RPMI8226 (cell line): ENCODE data around the gene SLC39A10.
"Not testable (repeated sequence)": the region's sequence is repeated elsewhere in the genome, so short reads cannot be mapped to it uniquely, and the experiment has no call there.

Source experiments
- DNase-seq: peaks from one replicate; pipeline ENCODE4 v3.0.0-alpha.2; 2015

SLC39A10 gene

DNA sequence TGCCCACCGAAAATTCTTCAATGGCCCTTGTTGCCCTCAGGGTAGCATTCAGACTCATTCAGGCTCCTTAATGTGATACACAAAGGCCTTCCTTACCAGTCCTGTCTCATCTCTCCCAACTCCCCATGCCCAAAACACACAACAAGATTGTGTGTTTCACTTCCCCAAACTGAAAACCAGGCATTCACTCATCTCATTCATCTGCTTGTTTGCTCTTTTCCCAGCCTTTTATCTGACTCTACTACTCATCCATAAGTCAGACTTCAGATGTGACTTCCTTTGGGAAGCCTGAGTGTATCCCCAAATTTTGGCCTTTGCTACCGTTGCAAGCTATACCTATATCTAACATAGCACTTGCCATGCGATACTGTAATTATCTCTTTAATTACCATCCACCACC, 9.7 kb upstream of the SLC39A10 start:
- DNase-seq: peak; percentile 60

DNA sequence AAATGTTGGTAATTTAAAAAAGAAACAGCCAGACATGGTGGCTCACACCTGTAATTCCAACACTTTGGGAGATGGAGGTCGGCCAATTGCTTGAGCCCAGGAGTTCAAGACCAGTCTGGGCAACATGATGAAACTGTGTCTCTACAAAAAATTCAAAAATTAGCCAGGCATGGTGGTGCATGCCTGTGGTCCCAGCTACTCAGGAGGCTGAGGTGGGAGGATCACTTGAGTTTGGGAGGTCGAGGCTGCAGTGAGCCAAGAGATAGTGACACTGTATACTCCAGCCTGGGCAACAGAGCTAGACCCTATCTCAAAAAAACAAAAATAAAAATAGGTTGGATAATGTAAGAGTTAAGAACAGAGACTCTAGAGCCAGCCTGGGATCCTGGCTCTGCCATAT, 8.7 kb upstream of the SLC39A10 start:
- not testable (repeated sequence) for DNase-seq

DNA sequence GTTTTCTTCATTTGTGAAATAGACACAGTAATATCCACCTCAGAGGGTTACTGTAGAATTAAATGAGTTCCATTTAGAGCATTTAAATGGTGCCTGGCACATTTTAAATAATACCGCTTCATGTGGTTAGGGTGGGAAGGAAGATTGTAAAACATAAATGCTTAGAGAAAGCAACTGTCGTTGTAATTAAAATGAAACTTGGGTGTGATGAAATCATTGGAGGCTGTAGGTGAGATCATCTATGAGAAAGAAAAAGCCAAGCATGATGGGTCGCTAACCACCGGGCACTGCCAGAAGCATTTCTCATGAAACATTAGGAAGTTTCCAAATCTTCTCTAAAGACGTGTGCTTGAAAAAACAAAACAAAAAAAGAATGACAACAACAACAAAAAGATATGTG, 8.2 kb upstream of the SLC39A10 start:
- DNase-seq: peak; percentile 20

DNA sequence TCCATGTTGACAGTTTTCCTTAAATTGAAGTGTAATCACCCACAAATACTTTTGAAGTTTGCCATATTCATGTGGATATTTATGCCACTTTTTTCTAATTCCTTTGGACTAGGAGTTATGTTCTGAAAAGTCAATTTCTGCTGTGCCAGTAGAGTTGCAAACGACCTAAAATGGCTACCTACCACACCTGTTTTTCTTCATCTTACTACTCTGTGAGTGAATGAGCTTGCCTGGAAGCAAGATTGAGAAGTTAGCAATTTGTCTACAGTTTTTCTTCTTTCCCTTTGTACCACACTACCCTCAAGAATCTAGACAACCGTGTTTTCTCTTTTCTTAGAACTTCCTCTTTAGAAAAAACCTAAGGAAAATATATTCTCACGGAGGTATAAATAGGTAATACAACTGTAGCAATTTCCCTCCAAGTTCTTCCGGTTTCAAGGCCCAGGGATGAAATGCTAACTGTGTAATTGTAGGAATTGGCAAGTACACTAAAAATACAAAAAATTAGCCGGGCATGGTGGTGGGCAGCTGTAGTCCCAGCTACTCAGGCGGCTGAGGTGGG, 7.3 kb upstream of the SLC39A10 start:
- DNase-seq: peak; percentile 63

DNA sequence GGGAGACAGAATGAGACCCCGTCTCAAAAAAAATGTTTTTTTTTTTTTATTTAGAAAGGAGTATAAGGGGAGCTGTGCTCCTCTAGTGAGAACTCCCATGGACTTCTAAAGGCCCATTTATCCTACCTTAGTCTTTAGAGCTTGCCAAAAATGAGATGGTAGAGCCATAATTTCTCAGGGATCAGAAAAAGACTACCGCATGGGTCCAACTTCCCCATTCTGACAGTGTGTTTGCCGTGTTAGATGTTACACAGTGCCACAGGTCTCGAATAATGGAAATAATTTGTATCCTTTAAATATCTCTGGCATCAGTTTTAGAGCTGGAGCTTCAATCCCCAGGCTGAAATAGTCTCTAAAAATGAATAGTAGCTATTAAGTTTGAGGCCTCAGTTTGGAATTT, 6.0 kb upstream of the SLC39A10 start:
- DNase-seq: peak; percentile 33

DNA sequence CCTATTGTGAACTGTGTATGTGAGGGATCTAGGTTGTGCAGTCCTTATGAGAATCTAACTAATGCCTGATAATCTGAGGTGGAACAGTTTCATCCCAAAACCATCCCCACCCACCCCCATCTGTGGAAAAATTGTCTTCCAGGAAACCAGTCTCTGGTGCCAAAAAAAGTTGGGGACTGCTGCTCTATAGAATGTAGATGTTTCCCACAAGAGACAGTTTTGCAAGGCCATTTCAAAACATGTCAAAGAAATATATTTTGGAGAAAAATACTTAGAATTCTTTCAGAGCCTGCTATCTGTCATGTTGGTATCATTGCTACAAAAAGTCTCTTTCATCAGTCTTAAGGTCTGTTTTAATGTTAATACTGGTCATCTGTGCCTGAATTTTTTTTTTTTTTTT, 4.1 kb upstream of the SLC39A10 start:
- no peak for DNase-seq

DNA sequence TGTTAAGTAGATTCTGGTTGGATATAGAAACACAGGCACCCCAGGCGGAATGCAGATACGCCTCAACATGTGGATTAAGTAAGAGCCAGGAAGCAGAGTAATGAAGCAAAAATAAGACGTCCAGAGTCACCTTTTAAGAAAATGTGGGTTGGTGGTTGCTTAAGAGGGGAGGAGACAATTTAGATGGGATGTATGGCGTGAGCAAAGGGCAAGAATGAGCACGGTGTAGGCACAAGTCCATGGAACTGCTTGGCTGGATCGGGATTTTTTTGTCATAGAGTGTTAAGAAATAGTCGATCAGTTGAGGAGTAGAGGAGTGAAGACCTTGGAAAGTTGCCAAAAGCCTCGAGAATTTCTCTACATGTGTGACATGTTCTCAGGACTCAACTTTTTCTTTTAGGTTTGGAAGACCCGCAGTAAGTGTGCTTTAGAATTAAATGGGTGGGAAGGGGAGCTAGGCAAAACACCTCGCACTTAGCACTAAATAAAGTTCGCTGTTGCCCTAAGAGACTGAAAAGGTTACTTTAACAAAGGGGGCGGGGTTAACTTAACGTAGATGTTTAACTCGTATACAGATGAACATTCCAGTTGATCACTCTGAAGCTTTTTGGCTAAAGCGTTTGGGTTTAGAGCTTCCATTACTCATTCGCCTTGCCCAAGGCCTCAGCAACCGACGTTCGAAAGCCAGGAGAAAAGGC, 716 bp upstream of the SLC39A10 start:
- peak; percentile 13 for DNase-seq

DNA sequence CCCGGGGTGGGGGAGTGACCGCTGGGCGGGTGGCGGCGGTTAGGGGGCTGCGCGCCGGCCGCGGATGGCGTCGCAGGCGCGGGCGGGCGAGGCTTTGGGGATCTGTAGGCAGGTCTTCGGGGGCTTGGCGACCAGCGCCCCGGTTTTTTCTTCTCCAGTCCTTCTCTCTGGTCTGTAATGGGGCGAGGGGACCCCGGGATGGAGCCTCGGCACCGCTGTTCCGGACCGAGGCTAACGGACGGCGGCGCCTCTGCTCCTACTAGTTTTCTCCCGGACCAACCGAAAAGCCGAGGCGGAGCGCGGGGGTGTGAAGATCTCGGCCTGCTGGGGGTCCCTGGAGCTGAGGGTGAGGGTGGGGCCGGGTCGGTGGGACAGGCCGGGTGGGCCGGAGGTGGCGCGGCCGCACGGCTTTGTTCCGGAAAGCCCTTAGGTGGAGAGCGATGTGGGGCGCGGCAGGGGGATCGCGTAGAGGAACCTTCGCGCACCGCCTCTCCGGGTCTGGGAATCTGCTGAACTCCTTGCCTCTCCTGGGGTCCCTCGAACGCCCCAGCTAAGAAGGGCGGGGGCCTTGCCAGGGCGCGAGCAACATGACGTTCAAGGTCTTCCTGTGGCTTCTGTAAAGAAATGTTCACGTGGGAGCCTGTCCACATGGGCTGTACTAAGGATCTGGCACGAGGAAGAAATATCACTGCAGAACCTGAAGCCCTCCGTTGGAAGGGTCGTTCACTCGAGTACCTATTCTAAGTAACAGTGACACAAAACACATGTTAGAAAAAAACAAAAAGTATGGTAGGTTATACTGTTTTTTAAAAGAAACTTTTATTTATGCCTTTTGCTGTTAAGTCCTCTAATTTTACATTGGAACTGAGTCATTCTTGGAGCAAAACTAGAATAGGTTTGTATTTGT, 861 bp downstream of the SLC39A10 start:
- DNase-seq: peak; percentile 72

DNA sequence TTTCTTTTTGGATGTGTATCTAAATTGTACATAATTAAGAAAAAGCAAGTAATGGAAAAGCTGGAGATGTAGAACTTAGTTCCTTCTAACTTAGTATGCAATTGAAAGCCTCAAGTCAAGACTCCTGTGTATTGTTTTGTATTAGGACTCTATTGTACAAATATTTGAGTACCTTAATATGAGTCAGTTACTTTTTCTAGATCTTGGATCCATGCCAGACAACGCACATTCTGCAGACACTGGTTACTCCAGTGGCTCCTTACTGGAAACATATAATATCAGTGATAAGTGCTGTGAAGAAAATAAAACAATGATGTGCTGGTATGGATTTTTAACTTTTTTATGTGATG, 1.5 kb downstream of the SLC39A10 start:
- peak; percentile 86 for DNase-seq

DNA sequence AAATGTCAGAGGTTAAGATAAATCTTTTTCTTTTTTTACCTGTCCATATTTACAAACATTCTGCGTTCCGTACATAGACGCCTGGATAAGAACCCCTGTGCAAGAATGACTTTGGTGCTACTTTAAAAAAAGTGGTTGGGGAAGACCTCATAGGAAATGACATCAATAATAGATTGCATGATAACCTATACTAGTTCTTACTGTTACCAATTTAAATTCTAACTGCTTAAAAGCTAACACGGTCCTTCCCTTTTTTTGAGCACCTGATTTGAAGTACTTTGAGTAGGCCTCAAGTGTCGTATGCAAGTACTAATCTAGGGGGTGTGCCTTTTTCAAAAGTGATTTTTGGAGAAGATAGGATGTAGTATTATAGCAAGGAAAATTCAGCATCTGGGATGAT, 2.1 kb downstream of the SLC39A10 start:
- no peak for DNase-seq

DNA sequence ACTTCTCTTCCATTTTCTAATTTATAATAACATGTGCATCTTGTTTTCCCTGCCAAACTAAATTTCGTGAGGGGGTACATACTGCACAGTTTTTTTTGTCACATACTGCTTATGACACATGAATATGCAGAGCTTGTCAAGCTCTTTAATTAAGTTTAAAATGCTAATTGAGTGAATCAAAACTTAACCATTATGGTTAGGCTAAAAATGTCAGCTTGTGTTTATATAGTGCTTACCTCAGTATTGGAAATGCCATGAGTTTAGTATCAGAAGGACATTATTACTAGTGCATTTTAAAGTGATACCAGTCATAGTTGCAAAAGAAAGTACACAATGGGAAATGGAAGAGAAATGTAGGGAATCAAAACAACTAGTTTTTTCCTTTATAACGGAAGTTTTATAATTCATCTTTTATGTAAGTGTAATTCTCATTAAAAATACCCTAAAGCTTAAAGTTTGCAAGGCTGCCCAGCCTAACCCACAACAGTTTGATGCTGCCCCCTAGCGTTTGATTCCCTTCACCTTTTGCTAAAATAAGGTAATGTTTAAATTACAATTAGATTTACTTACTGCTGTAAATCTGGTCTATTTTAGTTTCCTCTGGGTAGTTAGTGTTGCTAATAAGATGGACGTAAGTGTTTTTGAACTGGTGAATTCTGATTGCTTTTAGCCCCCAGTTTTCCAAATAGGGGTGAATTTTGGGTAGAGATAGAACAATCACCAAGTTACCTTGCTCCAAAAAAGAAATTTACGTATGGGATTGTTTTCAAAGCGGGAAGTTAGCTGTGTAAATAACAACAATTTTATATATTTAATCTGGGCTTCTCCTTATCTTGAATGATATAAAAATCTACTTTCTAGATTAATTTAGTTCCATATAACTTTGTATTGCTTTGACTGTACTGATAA, 3.2 kb downstream of the SLC39A10 start:
- peak; percentile 82 for DNase-seq

DNA sequence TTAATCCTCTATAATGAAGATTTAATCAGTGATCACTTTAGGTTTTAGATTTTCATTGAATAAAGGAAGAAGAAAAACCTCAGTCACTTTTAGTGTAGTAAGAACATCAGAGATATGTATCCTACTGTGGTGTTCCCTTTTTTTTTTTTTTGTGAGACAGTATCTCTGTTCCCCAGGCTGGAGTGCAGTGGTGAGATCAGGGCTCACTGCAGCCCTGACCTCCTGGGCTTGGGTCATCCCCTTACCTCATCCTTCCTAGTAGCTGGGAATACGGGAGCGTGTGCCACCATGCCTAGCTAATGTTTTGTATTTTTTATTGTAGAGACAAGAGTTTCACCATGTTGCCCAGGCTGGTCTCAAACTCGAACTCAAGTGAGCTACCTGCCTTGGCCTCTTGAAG, 5.1 kb downstream of the SLC39A10 start:
- no peak for DNase-seq

DNA sequence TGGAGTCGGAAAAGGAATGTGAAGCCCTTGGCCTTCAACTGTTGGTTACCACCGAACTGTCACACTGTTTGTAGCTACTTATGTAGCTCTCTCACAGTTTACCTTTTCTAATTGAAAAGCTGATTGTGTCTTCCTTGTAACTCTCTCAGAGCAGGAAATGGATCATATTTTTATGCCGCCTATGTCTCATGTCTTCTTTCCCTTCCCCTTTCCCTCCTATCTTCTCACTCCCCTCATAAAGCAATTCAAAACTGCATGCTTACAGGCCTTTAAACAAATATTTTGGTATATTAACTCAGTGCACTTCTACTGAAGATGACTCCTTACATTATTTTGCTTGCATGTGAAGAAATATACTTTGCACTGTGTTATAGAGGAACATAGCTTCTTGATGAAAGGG, 6.0 kb downstream of the SLC39A10 start:
- no peak for DNase-seq

DNA sequence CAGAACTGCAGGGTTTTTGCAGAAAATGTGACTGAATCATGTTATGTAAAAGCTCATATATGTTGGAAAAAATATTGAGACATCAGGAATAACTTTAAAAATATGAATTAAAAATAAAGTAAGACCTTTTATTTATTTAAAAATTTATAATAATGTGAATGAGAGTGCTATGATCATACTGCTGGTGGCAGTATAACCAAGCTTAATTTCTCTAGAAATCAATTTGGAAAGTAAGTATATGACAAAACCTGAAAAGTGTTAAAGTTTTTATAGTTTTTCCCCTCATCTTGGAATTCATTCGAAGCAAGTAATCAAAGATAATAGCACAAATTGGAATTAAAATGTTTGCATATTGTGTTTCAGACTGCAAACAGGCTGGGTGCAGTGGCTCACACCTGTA, 7.5 kb downstream of the SLC39A10 start:
- no peak for DNase-seq

DNA sequence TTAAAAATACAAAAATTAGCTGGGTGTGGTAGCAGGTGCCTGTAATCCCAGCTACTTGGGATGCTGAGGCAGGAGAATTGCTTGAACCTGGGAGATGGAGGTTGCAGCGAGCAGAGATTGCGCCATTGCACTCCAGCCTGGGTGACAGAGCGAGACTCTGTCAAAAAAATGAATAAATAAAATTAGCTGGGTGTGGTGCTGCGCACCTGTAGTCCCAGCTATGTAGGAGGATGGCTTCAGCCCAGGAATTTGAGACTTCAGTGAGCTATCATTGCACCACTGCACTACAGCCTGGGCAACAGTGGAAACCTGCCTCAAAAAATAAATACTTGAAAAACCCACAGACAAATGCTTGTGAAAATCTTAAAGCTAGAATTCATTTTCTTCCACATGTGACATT, 8.1 kb downstream of the SLC39A10 start:
- not testable (repeated sequence) for DNase-seq

DNA sequence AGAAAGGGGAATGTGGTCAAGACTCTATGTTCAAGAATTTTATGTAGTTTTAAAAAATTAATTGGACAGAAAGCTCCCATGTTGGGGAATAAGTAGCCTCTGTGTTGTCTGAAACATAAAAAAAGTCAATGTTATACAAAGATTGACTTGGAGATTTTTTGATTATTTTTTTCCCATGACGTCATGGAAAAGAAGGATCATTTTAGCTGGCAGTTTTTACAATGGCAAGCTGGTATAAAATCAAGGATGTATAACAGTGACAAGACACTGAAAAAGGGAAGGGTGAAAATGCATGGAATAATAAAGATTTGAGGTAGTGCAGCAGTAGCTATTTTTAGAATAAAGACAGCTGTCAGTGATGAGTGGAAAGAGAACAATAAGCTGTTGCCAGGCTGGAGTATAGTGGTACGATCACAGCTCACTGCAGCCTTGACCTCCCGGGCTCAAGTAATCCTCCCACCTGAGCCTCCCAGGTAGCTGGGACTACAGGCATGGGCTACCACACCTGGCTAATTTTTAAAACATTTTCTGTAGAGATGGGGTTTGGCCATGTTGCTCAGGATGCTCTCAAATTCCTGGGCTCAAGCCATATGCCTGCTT, 9.2 kb downstream of the SLC39A10 start:
- no peak for DNase-seq

DNA sequence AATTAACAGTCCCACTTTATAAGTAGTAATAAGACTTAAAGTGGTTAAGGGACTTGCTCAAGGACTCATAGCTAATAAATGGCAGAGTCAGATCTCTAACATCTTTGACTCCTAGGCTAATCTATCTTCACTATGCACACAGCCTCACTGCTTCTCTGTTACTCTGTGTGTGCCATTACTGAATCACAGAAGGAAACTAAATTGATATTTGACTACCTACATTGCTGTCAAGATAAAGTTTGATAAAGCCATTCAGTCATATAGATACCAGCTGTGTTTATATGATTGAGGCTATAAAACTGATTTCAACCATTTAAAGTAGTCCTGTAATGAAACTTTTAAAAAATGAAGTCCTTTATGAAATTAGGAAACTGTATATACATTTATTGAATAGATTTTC, 10.9 kb downstream of the SLC39A10 start:
- DNase-seq: no peak

DNA sequence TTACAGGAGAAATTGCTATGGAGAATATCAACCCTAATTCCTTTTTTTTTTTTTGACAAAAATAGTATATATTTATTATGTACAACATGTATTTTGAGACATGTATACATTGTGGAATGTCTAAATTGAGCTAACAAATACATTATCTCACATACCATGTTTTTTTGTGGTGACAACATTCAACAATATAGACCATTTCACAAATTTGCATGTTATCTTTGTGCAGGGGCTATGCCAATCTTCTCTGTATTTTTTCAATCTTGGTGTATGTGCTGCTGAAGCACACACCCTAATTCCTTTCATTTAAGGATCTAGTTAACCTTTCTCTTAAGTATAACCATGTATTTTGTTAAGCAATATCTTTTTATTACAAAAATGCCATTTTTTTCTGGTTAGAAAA, 13.2 kb downstream of the SLC39A10 start:
- DNase-seq: no peak

DNA sequence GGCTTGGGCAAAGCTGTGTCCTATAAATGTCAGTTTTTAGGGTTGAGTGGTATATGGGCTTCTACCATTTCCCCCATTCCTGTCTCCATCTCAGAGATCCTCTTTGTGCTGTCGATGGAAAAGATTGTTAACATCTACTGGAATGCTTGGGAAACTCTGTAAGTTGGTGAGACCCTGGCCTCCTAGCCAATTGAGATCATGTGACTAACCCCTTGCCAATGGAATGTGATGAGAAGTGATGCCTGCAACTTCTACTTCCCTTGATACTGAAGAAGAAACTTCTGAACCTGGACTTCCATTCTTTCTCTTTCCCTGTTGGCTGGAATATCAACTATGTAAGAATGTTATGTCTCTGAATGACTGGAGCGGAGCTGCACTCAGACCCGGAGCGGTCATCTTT, 14.5 kb downstream of the SLC39A10 start:
- no peak for DNase-seq

DNA sequence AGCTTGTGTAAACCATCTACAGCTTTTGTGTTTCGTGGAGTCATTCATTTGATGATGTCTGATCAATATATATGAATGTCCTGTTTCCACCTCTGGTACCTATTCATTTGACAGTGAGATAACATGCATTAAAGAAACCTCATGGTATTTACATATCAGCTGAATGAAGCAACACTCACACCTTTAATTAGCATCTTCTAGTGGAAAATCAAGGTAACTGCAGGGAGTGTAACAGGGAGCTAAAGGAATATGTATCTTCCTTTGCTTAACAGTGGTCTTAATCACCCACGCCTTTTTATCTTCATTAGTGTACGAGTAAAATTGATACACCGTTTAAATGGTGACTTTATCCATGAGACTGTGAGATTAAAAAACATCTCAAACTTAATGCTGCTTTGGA, 15.6 kb downstream of the SLC39A10 start:
- no peak for DNase-seq

DNA sequence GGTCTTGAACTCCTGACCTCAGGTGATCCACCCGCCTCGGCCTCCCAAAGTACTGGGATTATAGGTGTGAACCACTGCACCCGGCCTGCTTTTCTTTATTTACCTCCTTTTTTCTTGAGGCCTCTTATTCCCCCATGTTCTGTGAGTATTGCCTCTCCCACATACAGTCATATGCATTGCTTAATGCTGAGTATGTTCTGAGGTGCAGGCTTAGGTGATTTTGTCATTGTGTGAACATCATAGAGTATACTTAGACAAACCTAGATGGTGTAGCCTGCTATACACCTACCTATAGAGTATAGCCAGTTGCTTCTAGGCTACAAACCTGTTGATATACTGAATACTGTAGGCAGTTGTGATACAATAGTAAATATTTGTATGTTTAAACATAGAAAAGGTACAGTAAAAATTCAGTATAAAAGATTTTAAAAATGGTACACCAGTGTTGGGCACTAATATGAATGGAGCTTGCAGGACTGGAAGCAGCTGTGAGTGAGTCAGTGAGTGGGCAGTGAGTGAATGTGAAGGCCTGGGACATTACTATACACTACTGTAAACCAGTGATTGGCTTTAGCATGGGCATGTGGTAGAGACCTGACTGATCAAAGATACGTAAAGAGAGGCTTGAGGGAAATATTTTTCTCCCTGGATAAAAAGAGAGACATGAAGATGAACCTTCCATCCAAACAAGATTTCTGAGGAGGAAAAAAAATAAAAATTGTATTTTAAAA, 17.6 kb downstream of the SLC39A10 start:
- no peak for DNase-seq
